Measurements from ENCODE around the gene HLA-DMA.

HLA-DMA gene

DNA sequence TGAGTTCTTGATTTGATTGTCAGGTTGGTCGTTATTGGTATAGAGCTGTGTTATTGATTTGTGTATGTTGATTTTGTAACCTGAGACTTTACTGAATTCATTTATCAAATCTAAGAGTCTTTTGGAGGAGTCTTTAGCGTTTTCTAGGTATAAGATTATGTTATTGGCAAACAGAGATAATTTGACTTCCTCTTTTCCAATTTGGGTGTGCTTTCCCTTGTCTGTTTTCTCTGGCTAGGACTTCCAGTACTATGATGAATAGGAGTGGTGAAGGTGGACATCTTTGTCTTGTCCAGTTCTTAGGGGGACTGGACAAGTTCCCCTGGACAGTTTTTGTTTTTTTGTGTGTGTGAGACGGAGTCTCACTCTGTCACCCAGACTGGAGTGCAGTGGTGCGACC is 39.1 kb upstream of the HLA-DMA start:
- H3K36me3 ChIP-seq = no peaks in the 10 kb centered on the region
- TF ChIP-seq, protein P1, sequence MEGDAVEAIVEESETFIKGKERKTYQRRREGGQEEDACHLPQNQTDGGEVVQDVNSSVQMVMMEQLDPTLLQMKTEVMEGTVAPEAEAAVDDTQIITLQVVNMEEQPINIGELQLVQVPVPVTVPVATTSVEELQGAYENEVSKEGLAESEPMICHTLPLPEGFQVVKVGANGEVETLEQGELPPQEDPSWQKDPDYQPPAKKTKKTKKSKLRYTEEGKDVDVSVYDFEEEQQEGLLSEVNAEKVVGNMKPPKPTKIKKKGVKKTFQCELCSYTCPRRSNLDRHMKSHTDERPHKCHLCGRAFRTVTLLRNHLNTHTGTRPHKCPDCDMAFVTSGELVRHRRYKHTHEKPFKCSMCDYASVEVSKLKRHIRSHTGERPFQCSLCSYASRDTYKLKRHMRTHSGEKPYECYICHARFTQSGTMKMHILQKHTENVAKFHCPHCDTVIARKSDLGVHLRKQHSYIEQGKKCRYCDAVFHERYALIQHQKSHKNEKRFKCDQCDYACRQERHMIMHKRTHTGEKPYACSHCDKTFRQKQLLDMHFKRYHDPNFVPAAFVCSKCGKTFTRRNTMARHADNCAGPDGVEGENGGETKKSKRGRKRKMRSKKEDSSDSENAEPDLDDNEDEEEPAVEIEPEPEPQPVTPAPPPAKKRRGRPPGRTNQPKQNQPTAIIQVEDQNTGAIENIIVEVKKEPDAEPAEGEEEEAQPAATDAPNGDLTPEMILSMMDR (IDR thresholded peaks at IDR 0.05) = no peak
- peaks cover 21% of the 10 kb centered on the region for H3K27me3 ChIP-seq
- no peaks in the 10 kb centered on the region for H3K4me1 ChIP-seq (ENCODE audit: control insufficient read depth in 1 of 2, insufficient read depth in 1 of 2, low read depth in 1 of 2, low read length in 1 of 2)
- H3K9me3 ChIP-seq = no peaks in the 10 kb centered on the region
- H3K27ac ChIP-seq = no peak overlapping the region
- H3K4me3 ChIP-seq (ENCODE audit: low read depth in 1 of 2, low read length in 1 of 2) = no peak overlapping the region

DNA sequence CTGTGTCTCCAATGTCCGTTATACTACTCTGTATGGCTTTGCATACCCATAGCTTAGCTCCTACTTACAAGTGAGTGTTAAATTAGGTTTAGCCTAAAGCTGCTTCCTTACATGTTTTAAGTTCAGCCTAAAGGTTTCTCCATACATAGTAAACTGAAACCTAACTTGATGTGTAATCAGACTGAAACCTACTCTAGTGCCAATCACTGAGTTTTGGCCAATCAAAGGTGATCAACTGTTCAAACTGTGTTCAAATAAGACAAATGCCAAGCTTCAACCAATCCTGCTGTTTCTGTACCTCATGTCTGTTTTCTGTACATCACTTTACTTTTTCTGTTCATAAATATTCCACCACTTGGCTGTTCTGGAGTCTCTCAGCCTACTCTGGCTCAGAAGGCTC is 36.5 kb upstream of the HLA-DMA start:
- Histone ChIP-seq H3K4me1 (ENCODE audit: control insufficient read depth in 1 of 2, insufficient read depth in 1 of 2, low read depth in 1 of 2, low read length in 1 of 2) (no peaks in the 10 kb centered on the region), H3K27ac (no peak overlapping the region), H3K9me3 (no peaks in the 10 kb centered on the region), H3K36me3 (no peaks in the 10 kb centered on the region), H3K27me3 (peaks cover 7% of the 10 kb centered on the region), H3K4me3 (ENCODE audit: low read depth in 1 of 2, low read length in 1 of 2) (no peak overlapping the region)
- TF ChIP-seq, protein P1 (IDR thresholded peaks at IDR 0.05) = no peak

DNA sequence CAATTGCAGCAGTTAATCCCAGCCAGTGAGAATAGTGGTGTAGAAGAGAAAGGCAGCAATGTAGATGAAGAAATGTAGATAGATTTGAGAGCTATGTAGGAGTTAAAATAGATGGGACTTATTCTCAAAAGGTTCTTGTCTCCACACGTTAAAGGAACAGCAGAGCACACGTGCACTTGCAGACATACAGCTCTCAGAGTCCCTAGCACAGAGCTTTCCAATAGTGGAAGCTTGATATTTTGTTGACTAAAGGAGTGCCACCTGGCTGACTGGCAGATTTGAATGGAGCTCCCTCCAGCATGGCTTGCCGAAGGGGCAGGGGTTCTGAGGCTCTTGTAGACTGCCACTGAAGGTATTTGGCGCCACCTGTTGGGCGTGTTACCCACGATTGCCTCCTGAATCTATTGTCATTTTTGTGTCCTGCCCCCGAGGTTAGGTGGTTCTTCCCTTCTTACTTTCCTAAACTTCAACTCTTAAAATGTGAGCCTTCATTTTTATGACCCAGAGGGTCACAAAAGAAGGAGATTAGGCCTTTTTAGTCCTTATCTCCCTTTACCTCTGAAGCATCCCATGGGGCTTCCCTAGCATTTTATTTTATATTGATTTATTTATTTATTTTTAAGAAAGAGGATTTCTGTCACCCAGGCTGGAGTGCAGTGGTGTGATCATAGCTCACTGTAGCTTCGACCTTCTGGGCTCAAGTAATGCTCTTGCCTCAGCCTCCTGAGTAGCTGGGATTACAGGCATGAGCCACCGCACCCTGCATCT is 31.9 kb upstream of the HLA-DMA start:
- no peak overlapping the region for H3K4me3 ChIP-seq (ENCODE audit: low read depth in 1 of 2, low read length in 1 of 2)
- H3K27ac ChIP-seq = no peak overlapping the region
- H3K36me3 ChIP-seq = peaks cover 27% of the 10 kb centered on the region
- H3K4me1 ChIP-seq (ENCODE audit: control insufficient read depth in 1 of 2, insufficient read depth in 1 of 2, low read depth in 1 of 2, low read length in 1 of 2) = no peaks in the 10 kb centered on the region
- no peaks in the 10 kb centered on the region for H3K9me3 ChIP-seq
- TF ChIP-seq, protein P1 (IDR thresholded peaks at IDR 0.05) = peak; percentile 75
- H3K27me3 ChIP-seq = no peaks in the 10 kb centered on the region

DNA sequence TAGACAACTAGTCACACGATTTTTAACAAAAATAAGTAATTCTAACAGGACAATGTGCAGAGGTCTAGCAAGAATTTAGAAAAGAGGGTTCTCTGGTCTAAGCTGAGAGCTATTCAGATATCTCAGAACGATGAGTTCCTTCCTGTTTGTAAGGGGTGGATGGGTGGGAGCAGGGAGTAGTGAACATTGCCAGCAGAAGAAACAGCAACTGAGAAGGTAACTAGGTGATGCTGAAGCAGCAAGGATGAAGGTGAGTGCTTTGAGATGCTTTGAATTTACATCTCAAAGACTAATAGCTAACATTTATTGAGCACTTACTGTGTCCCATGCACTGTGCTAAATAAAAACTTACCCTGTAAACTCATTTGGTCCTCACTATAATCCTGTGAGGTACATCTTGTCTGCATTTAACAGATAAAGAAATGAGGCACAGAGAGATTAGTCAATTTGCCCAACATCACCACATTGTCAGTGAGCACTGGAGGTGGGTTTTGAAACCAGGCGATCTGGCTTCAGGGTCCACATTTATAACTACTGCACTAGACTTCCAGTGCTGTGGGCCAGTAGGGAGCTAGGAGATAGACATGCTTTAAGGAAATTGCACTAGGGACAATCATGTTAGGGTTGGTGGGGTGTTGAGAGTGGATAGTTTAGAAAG is 31.2 kb upstream of the HLA-DMA start:
- H3K9me3 ChIP-seq = no peaks in the 10 kb centered on the region
- no peaks in the 10 kb centered on the region for H3K27me3 ChIP-seq
- TF ChIP-seq, protein P1 (IDR thresholded peaks at IDR 0.05) = no peak
- H3K4me3 ChIP-seq (ENCODE audit: low read depth in 1 of 2, low read length in 1 of 2) = no peak overlapping the region
- H3K27ac ChIP-seq = no peak overlapping the region
- no peaks in the 10 kb centered on the region for H3K4me1 ChIP-seq (ENCODE audit: control insufficient read depth in 1 of 2, insufficient read depth in 1 of 2, low read depth in 1 of 2, low read length in 1 of 2)
- H3K36me3 ChIP-seq = peaks cover 34% of the 10 kb centered on the region

DNA sequence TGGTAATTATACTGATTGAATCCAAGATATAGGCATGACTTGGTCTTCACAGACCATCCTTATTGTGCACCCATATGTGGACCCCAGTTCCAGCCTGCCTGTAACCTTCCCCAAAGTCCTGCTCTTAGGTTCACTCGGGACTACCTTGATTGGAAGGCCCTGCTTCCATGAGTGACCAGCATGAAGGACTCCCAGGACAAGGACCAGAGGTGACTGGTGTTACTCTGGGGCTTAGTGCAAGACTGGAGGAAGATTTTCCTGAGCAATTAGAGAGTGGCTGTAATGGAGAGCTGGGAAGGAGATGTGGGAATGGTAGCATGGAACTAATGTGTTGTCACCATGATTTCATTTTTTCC is 30.6 kb upstream of the HLA-DMA start:
- no peaks in the 10 kb centered on the region for H3K27me3 ChIP-seq
- H3K4me1 ChIP-seq (ENCODE audit: control insufficient read depth in 1 of 2, insufficient read depth in 1 of 2, low read depth in 1 of 2, low read length in 1 of 2) = peaks cover 0 to 1% of the 10 kb centered on the region in 2 experiments
- no peak overlapping the region for H3K4me3 ChIP-seq (ENCODE audit: low read depth in 1 of 2, low read length in 1 of 2)
- no peak overlapping the region for H3K27ac ChIP-seq
- peaks cover 40% of the 10 kb centered on the region for H3K36me3 ChIP-seq
- no peaks in the 10 kb centered on the region for H3K9me3 ChIP-seq
- TF ChIP-seq, protein P1 (IDR thresholded peaks at IDR 0.05) = no peak
